Measurements from ENCODE around the gene OR10X1.

DNA sequence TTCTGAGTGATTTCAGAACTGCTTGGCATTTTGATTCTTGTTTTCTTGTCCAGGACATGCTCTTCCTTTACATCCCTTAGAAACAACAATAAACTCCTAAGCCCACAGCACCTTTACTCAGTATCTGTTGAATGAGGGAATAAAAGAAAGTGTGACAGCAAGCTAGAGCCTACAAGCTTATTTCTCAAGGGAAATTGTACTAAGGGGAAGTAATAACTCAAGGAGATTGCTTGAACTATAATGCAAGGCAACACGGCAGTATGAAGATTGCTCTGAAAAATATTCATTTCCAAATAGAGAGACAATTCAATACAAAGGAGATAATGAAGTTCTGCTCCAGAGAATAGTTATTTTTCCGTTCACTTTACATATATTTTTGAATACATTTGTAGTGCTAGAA is 15.8 kb downstream of the OR10X1 start:
- TF ChIP-seq CTCF (IDR thresholded peaks at IDR 0.05) = no peak
- no peak for TF ChIP-seq EZH2 (IDR thresholded peaks at IDR 0.05; ENCODE audit: borderline replicate concordance, insufficient read depth, low read depth, low read length, poor library complexity, severe bottlenecking)

All from B cell (primary cell).